RWPE2 (cell line): ENCODE data around the gene GFRA4.

Experiments
- ATAC-seq: fragments of 200-7000 bp; cut with Tn5 transposase; 3 replicates; pipeline ENCODE4 v1.9.1; 2021; ENCODE audit warnings: low read depth
- DNase-seq: peaks from one replicate; pipeline ENCODE4 v3.0.0-alpha.2; 2020; ENCODE audit warnings: low spot score
- H3K27ac ChIP-seq: fragments of 450-650 bp; 2 replicates; pipeline ENCODE4 v1.5.1; 2017; ENCODE audit warnings: mild to moderate bottlenecking; ENCODE audit not compliant: poor library complexity, severe bottlenecking
- H3K27me3 ChIP-seq: fragments of 250-450 bp; sonication (Bioruptor Pico); 2 replicates; pipeline ENCODE4 v1.5.1; 2021; ENCODE audit warnings: mild to moderate bottlenecking, moderate library complexity; ENCODE audit not compliant: insufficient read depth, poor library complexity, severe bottlenecking
- H3K36me3 ChIP-seq: fragments of 250-450 bp; sonication (Bioruptor Pico); 2 replicates; pipeline ENCODE4 v1.5.1; 2020; ENCODE audit warnings: low read depth, mild to moderate bottlenecking, moderate library complexity
- H3K4me1 ChIP-seq: fragments of 250-450 bp; sonication (Bioruptor Pico); 2 replicates; pipeline ENCODE4 v1.5.1; 2021; ENCODE audit warnings: mild to moderate bottlenecking, moderate library complexity; ENCODE audit not compliant: insufficient read depth, poor library complexity, severe bottlenecking
- H3K4me3 ChIP-seq: fragments of 250-450 bp; sonication (Bioruptor Pico); 2 replicates; pipeline ENCODE4 v1.5.1; 2021; ENCODE audit warnings: mild to moderate bottlenecking, moderate library complexity; ENCODE audit not compliant: severe bottlenecking
- H3K9me3 ChIP-seq: fragments of 250-450 bp; sonication (Bioruptor Pico); 2 replicates; pipeline ENCODE4 v1.5.1; 2021; ENCODE audit warnings: mild to moderate bottlenecking, moderate library complexity; ENCODE audit not compliant: severe bottlenecking
- TF ChIP-seq, protein P1 (sequence below): fragments of 450-650 bp; IDR thresholded peaks from one replicate; pipeline ENCODE4 v1.5.1; 2017; ENCODE audit warnings: mild to moderate bottlenecking, moderate library complexity; ENCODE audit not compliant: poor library complexity, severe bottlenecking

GFRA4 gene

GRCh38 chr20:3677733-3678132 lies 14.5 kb upstream of the GFRA4 start:
- no peak overlapping the region for H3K4me3 ChIP-seq
- H3K9me3 ChIP-seq, result no peaks in the 10 kb centered on the region
- H3K27ac ChIP-seq, result no peak overlapping the region
- TF ChIP-seq, protein P1, sequence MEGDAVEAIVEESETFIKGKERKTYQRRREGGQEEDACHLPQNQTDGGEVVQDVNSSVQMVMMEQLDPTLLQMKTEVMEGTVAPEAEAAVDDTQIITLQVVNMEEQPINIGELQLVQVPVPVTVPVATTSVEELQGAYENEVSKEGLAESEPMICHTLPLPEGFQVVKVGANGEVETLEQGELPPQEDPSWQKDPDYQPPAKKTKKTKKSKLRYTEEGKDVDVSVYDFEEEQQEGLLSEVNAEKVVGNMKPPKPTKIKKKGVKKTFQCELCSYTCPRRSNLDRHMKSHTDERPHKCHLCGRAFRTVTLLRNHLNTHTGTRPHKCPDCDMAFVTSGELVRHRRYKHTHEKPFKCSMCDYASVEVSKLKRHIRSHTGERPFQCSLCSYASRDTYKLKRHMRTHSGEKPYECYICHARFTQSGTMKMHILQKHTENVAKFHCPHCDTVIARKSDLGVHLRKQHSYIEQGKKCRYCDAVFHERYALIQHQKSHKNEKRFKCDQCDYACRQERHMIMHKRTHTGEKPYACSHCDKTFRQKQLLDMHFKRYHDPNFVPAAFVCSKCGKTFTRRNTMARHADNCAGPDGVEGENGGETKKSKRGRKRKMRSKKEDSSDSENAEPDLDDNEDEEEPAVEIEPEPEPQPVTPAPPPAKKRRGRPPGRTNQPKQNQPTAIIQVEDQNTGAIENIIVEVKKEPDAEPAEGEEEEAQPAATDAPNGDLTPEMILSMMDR, result no peak
- DNase-seq, result peak; percentile 54
- ATAC-seq, result no peak
- H3K27me3 ChIP-seq, result peaks cover 52% of the 10 kb centered on the region
- no peaks in the 10 kb centered on the region for H3K36me3 ChIP-seq
- no peaks in the 10 kb centered on the region for H3K4me1 ChIP-seq

GRCh38 chr20:3674995-3675900 lies 12.0 kb upstream of the GFRA4 start:
- H3K4me3 ChIP-seq, result no peak overlapping the region
- no peaks in the 10 kb centered on the region for H3K36me3 ChIP-seq
- DNase-seq (peak; percentile 39), ATAC-seq (no peak)
- no peaks in the 10 kb centered on the region for H3K9me3 ChIP-seq
- TF ChIP-seq, protein P1, result no peak
- no peak overlapping the region for H3K27ac ChIP-seq
- H3K4me1 ChIP-seq, result no peaks in the 10 kb centered on the region
- peaks cover 53% of the 10 kb centered on the region for H3K27me3 ChIP-seq

DNA sequence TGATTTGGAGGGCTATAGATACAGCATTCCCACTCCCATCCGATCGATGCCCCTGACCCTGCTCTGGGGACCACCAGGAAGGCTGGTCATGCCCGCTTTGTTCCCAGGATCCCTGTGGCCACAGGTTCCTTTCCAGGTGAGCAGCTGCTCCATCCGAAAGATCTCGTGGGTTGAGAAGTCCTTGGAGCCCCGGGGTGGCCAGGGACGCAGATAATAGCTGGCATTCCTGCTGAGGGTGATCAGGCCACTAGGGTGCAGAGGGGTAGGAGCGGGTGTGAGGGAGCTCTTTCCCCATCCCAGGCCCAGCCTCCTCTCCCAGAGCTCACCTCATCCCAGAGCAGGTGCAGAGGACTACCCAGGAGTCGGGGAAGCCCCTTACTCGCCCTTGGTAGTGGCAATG lies 11.2 kb upstream of the GFRA4 start:
- ATAC-seq (no peak; the same call in 2 of the 3 replicates), DNase-seq (peak; percentile 35)
- Histone ChIP-seq H3K27ac (no peak overlapping the region), H3K9me3 (no peaks in the 10 kb centered on the region), H3K36me3 (no peaks in the 10 kb centered on the region), H3K4me3 (no peak overlapping the region), H3K4me1 (no peaks in the 10 kb centered on the region), H3K27me3 (peaks cover 53% of the 10 kb centered on the region)
- TF ChIP-seq, protein P1, result no peak

GRCh38 chr20:3673221-3674070 lies 10.2 kb upstream of the GFRA4 start:
- Histone ChIP-seq H3K27ac (no peak overlapping the region), H3K4me3 (no peak overlapping the region)
- ATAC-seq, result no peak

More at GRCh38 chr20:3673221-3674070, 10.2 kb upstream of the GFRA4 start:
- TF ChIP-seq, protein P1, result no peak
- no peaks in the 10 kb centered on the region for H3K36me3 ChIP-seq
- DNase-seq, result peak; percentile 51
- no peaks in the 10 kb centered on the region for H3K9me3 ChIP-seq
- no peaks in the 10 kb centered on the region for H3K4me1 ChIP-seq
- peaks cover 53% of the 10 kb centered on the region for H3K27me3 ChIP-seq
